Stimulated activated CD4-positive, alpha-beta T cell treated with anti-CD3 and anti-CD28 coated beads, Interleukin-2, amount 100 ng/mL, for 24 hours (primary cell): ENCODE data around the gene ATAT1.
A peak's percentile ranks its signal among the peaks of the same experiment; 100 is the strongest.
"Not testable (repeated sequence)": the region's sequence is repeated elsewhere in the genome, so short reads cannot be mapped to it uniquely, and the experiment has no call there.

Source experiments
- DNase-seq, 2 donors: peaks; one replicate each; pipeline ENCODE4 v3.0.0-alpha.2; 2020

The ATAT1 gene

GRCh38 chr6:30654798-30655742 is 28.4 kb downstream of the ATAT1 start:
- DNase-seq, result no peak

DNA sequence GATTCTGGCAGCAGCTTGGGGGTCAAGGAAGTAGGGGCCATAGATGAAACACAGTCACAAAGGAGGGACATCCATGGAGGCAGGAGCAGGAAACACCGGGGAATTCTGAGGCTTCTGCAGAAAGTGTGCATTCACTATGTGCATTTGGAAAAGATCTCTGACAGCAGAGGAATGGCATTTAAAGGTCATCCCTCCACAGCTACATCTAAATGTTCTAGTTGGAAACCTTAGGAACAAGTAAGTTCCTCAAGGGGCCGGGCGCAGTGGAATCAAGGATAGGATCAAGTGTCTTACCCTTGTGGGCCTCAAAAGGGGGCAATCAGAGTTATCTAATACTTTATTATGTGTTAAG is 29.0 kb downstream of the ATAT1 start:
- no peak for DNase-seq

DNA sequence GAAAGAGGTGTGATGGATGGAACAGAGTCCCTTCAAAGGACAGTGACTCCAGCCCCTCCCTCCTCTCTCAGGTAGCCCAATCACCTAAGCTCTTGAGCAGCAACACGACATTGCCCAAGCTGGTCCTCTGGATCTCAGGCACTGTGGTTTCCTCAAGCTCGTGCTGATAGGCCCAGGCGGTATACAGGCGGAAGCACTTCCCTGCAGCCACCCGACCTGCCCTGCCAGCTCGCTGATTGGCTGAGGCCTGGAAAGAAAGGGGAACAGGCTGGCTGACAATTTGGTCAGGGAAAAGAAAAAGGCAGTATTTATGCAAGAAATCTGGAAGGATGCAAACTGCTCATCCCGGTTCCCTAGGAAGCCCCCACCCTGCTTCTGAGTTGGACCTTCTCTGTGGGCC is 29.8 kb downstream of the ATAT1 start:
- DNase-seq, result no peak

- DNase-seq, result no peak
These were observed 30.8 kb downstream of the ATAT1 start for GRCh38 chr6:30657454-30657853.

GRCh38 chr6:30657922-30658321 is 31.2 kb downstream of the ATAT1 start:
- DNase-seq, result not testable (repeated sequence)

- no peak for DNase-seq
These were observed 38.5 kb downstream of the ATAT1 start for GRCh38 chr6:30664994-30665767.

- DNase-seq, result peak; percentile 48 to 52
These were observed 39.6 kb downstream of the ATAT1 start for GRCh38 chr6:30666300-30666699.

- DNase-seq, result no peak
These were observed 44.3 kb downstream of the ATAT1 start for GRCh38 chr6:30670760-30671527.

- peak; percentile 91 to 93 for DNase-seq
These were observed 46.0 kb downstream of the ATAT1 start, which contains the start of gene DHX16 for GRCh38 chr6:30672445-30673253. TSS of gene DHX16 (minus strand) at chr6:30673006. CDS start at chr6:30672841, 165 bp downstream.

DNA sequence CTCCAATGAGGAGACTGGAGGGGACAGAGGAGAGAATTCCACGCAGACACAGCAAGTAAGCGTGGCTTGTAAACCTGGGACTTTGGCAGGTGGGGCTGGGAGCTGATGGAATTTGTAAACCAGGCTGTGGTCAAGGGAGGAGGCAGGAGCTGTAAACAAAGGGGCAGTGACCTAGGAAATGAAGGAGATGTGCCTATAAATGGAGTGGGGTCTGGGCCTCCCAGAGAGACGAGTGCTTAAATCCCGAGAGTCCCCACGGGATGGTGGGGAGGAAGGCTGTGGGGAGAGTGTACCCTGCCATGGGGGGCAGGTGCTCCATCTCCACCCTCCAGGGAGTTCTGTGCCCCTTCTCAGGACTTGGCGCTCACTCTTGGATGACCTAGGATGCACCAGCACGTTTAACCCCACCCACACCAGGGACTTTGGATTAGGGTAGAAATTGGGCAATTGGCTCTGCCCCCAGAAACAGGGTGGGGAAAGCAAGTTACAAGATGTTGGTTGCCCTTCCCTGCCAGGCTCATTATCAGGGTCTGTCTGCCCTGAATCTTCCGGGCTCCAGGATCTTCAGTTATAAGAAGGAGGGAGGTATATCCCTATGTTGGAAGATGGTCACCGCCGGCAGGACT is 50.1 kb downstream of the ATAT1 start:
- no peak for DNase-seq

DNA sequence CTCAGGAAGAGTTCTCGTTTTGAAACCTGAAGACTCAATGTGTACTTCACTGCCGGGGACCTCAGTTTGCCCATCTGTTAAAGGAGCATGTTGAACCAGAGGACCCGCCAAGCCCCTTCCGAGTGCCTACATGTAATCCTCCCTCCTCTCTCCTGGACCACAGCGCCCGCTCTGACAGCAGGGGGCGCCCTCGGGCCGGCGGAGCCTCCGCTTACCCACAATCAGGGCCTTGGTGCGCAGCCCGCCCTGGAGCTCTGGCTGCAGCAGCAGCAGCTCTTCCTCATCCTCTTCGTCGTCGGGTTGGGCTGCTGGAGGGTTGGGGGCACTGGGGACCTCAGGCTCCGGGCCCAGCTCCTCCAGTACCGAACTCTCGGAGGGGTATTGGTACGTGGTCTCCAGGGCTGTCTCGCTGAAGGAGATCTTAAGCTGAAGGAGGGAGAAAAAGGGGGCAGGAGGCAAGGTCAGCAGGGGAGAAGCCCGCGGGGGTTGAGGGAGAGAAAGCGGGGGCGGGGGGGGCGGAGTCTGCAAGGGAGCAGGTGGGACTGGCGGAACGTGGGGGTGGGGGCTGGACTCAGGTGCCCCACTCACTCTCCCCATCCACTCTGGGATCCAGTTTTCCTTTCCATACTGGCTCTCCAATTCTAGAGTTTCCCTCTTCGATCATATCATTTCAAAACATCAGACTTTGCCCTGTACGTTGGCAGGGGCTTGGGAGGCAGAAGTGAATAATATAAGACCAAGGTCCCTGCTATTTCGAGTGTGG is 52.5 kb downstream of the ATAT1 start:
- DNase-seq, result peak; percentile 94 to 95

DNA sequence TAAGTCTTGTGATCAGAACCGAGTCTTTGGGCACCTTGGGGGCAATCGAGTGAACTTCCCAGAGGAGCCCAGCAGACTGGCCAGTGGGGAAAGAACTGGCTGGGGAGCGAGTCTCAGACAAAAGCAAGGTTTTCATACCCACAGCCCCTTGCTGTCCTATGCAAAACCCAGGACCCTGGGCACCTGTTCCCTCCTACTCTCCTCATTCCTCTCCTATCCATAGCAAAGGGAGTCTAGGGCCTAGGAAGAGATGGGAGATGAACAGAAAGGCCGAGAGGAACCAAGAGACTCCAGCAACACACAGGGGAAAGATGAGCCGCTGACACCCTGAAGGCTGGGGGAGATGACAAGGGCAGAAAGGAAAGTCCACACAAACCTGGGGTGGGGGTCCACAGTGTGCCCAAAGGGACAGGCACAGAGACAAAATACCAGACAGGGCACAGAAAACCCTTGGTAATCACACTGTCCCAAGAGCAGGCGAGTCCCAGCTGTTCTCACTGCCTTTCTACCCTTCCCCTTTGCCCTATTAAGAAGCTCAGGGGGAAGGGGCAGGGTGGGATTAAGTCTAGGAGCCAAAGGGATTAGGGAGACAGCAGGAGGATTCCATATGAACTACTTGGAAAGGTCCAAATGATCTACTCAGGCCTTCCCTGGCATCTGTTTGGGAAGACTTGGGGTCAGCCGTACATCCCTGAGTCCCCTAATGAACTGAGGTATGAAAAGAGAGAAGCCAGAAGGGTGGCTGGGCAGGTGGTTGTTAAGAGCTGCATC is 53.3 kb downstream of the ATAT1 start:
- no peak for DNase-seq

- peak in 1 of 2 donors; percentile 16 for DNase-seq
These were observed 55.1 kb downstream of the ATAT1 start for GRCh38 chr6:30681766-30682142.

- peak; percentile 83 to 84 for DNase-seq
These were observed 55.8 kb downstream of the ATAT1 start for GRCh38 chr6:30682143-30683117.

DNA sequence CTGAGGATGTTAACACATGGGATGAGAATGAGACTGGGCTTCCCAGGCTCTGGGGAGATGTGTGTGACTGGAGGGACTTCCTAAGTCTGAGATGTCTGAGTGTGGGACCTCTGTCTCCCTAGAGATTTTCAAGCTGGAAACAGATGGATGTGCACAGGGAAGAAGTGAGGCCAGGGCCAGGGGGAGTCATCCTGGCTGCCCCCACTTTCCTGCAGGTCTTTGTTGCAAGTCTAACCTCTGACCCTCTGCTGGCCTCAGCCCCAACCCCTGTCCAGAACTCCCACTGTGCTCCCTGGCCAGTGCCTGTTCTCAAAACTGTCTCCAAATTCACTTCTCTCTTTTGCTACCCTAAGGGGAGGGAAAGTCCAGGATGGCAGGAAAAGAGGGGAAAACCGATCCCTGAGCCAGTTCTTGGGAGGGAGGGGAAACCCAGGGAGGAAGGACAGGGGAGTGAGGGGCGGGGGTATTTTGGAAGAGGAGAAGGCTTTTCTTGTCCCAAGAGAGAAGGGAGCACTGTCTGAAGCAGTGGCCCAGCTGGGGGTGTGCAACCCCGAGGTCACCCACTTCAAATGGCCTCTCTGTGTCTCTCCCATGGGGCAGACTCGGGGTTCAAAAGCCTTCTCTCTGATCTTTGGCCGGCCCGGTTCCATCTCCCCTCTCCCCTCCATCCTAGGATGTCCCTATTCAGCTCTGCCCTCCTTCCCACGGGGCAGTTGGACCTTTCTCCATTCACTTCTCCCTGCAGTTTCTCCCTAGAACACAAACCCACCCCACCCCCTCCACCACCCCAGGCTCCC is 56.7 kb downstream of the ATAT1 start:
- peak in 1 of 2 donors; percentile 19 for DNase-seq

DNA sequence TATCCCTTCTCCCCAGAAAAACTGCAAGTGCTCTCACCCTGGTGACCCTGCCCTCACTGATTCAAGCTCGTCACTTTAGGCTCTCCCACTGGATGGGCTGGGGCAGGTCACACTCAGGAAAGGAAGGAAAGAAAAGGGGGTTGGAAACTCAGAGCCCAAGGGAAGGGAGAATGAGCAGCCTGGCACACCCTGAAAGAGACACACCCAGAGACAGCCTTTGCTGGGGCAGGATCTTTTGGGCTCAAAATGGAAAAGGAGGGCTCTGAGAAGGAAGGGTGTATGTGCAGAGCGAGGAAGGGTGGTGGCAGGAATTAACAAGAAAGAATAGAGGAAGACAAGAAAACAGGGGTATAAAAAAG is 57.3 kb downstream of the ATAT1 start:
- no peak for DNase-seq

- DNase-seq, result peak; percentile 65 to 71
These were observed 57.9 kb downstream of the ATAT1 start for GRCh38 chr6:30684386-30685156.
